GM23248 (cell line): ENCODE measurements around the gene SLC66A1. TPM values are rescaled to one million over a fixed set of nuclear protein-coding genes. Genes with fewer than 3 reads are reported as not detected.

ENCODE experiments used
- DNase-seq: peaks from one replicate; pipeline ENCODE4 v3.0.0-alpha.2; 2015
- H2AFZ ChIP-seq: fragments of 200-600 bp; sonication (generic); 2 replicates; pipeline ENCODE4 v1.6.1; 2016; ENCODE audit warnings: antibody characterized with exemption
- H3F3A ChIP-seq: fragments of 200-600 bp; sonication (generic); 2 replicates; pipeline ENCODE4 v1.6.1; 2016; ENCODE audit warnings: mild to moderate bottlenecking, antibody characterized with exemption, mixed run types; ENCODE audit not compliant: insufficient read depth
- H3K27ac ChIP-seq: fragments of 200-600 bp; sonication (generic); 2 replicates; pipeline ENCODE4 v1.5.1; 2016; ENCODE audit warnings: mild to moderate bottlenecking
- H3K27me3 ChIP-seq: fragments of 200-600 bp; sonication (generic); replicated peaks from 2 replicates; pipeline ENCODE4 v1.6.1; 2016; ENCODE audit warnings: mild to moderate bottlenecking; ENCODE audit not compliant: insufficient read depth
- H3K36me3 ChIP-seq: fragments of 200-600 bp; sonication (generic); 2 replicates; pipeline ENCODE4 v1.6.1; 2016; ENCODE audit warnings: low read depth, mild to moderate bottlenecking
- H3K4me1 ChIP-seq: fragments of 200-600 bp; sonication (generic); 2 replicates; pipeline ENCODE4 v1.6.1; 2016; ENCODE audit warnings: mild to moderate bottlenecking; ENCODE audit not compliant: insufficient read depth
- H3K4me2 ChIP-seq: fragments of 200-600 bp; sonication (generic); one replicate; pipeline ENCODE4 v1.6.1; 2016; ENCODE audit warnings: mild to moderate bottlenecking; ENCODE audit not compliant: unreplicated experiment
- H3K4me3 ChIP-seq: fragments of 200-600 bp; sonication (generic); 2 replicates; pipeline ENCODE4 v1.5.1; 2016; ENCODE audit warnings: mild to moderate bottlenecking
- H3K79me2 ChIP-seq: fragments of 200-600 bp; sonication (generic); 2 replicates; pipeline ENCODE4 v1.6.1; 2016; ENCODE audit warnings: mild to moderate bottlenecking; ENCODE audit not compliant: insufficient read depth
- H3K9ac ChIP-seq: fragments of 200-600 bp; sonication (generic); 2 replicates; pipeline ENCODE4 v1.6.1; 2016; ENCODE audit warnings: mild to moderate bottlenecking
- H3K9me2 ChIP-seq: fragments of 200-600 bp; sonication (generic); 2 replicates; pipeline ENCODE4 v1.6.1; 2016; ENCODE audit warnings: mixed run types, mild to moderate bottlenecking, moderate library complexity; ENCODE audit not compliant: insufficient read depth
- H3K9me3 ChIP-seq: fragments of 200-600 bp; sonication (generic); one replicate; pipeline ENCODE4 v1.6.1; 2017; ENCODE audit warnings: low read depth
- H4K20me1 ChIP-seq: fragments of 200-600 bp; sonication (generic); 2 replicates; pipeline ENCODE4 v1.6.0; 2016; ENCODE audit not compliant: insufficient read depth
- EZH2 ChIP-seq: fragments of 200-600 bp; sonication (generic); IDR thresholded peaks from 2 replicates; pipeline ENCODE4 v1.6.1; 2018; ENCODE audit warnings: antibody characterized with exemption, mild to moderate bottlenecking; ENCODE audit not compliant: insufficient read depth, poor library complexity, severe bottlenecking
- EZH2phosphoT487 ChIP-seq: fragments of 200-600 bp; sonication (generic); IDR thresholded peaks from 2 replicates; pipeline ENCODE4 v1.6.1; 2018; ENCODE audit warnings: antibody characterized with exemption, moderate library complexity, mild to moderate bottlenecking, low read depth; ENCODE audit not compliant: insufficient read depth
- WGBS, 2 experiments: methylation state at CpG; one replicate each; pipeline ENCODE4 v1.1.6; 2015 to 2017; ENCODE audit warnings: low lambda C conversion rate in 2 of 2, low coverage in 1 of 2; ENCODE audit errors: missing lambda C conversion rate in 2 of 2; 5-methylcytosine and 5-hydroxymethylcytosine counted together
- in situ Hi-C: fragments of 300-500 bp; cut with MboI; formaldehyde crosslinking; loops from 2 replicates; pipeline ENCODE4 v1.15.0; 2020
- polyA plus RNA-seq: library from polyadenylated mRNA; unstranded; fragments of >200 nt; fragmentation: Nextera tagmentation; extraction: Ambion mirVana; gene quantifications from 2 replicates; pipeline ENCODE4 v1.2.1, GENCODE V29; 2016
- total RNA-seq: library from RNA; depleted of rRNA; stranded (reverse); fragments of >200 nt; shearing (Covaris generic); gene quantifications from 2 replicates; pipeline ENCODE4 v1.2.3, GENCODE V29; 2014

The SLC66A1 gene
- total and polyA plus RNA-seq, 2 experiments from 2014 or later = 13.5 to 16.2 TPM

- in situ Hi-C loops = no loop called here
These were observed 42.4 kb downstream of the SLC66A1 start for GRCh38 chr1:19354531-19354981.

GRCh38 chr1:19356266-19356665 lies 44.1 kb downstream of the SLC66A1 start:
- Histone ChIP-seq H3K27me3 (no peaks in the 10 kb centered on the region), H4K20me1 (no peaks in the 10 kb centered on the region), H3K27ac (no peak overlapping the region), H3K4me1 (peaks cover 5% of the 10 kb centered on the region), H3F3A (peaks cover 4% of the 10 kb centered on the region; the same call in 1 of the 2 replicates), H3K9me3 (no peaks in the 10 kb centered on the region), H3K36me3 (peaks cover 34% of the 10 kb centered on the region), H2AFZ (no peak overlapping the region), H3K79me2 (peaks cover 85% of the 10 kb centered on the region), H3K4me2 (no peak overlapping the region), H3K9ac (no peak overlapping the region), H3K4me3 (no peak overlapping the region), H3K9me2 (no peaks in the 10 kb centered on the region)
- 77 to 84% methylated on average over 5 of the region's 5 CpGs for WGBS, 2 experiments
- TF ChIP-seq EZH2phosphoT487 (no peak), EZH2 (no peak)
- no peak for DNase-seq
- in situ Hi-C loops = no loop called here

More at GRCh38 chr1:19354531-19354981, 42.4 kb downstream of the SLC66A1 start:
- TF ChIP-seq EZH2 = no peak
- no peak for TF ChIP-seq EZH2phosphoT487
- Histone ChIP-seq H3K4me1 (no peaks in the 10 kb centered on the region), H2AFZ (no peak overlapping the region), H3F3A (no peaks in the 10 kb centered on the region), H3K4me2 (no peak overlapping the region), H3K27me3 (no peaks in the 10 kb centered on the region), H3K9me2 (no peaks in the 10 kb centered on the region), H3K36me3 (peaks cover 41% of the 10 kb centered on the region), H3K79me2 (peaks cover 77% of the 10 kb centered on the region), H3K9ac (no peak overlapping the region), H3K4me3 (no peak overlapping the region), H4K20me1 (no peaks in the 10 kb centered on the region), H3K9me3 (no peaks in the 10 kb centered on the region), H3K27ac (no peak overlapping the region)
- DNase-seq = no peak
- 90 to 91% methylated on average over 6 of the region's 6 CpGs for WGBS, 2 experiments

GRCh38 chr1:19357299-19357986 lies 45.3 kb downstream of the SLC66A1 start:
- H3K4me2 ChIP-seq = no peak overlapping the region
- TF ChIP-seq EZH2 (no peak), EZH2phosphoT487 (no peak)
- WGBS, 2 experiments = 85 to 87% methylated on average over 13 of the region's 13 CpGs
- H3K4me3 ChIP-seq = no peak overlapping the region
- peaks cover 4% of the 10 kb centered on the region; the same call in 1 of the 2 replicates for H3F3A ChIP-seq
- in situ Hi-C loops = no loop called here
- H3K79me2 ChIP-seq = peaks cover 92% of the 10 kb centered on the region
- peaks cover 34% of the 10 kb centered on the region for H3K36me3 ChIP-seq
- no peak overlapping the region for H3K27ac ChIP-seq
- no peaks in the 10 kb centered on the region for H3K9me2 ChIP-seq
- no peaks in the 10 kb centered on the region for H3K27me3 ChIP-seq
- H2AFZ ChIP-seq = no peak overlapping the region
- no peaks in the 10 kb centered on the region for H3K9me3 ChIP-seq
- DNase-seq = no peak
- no peaks in the 10 kb centered on the region for H4K20me1 ChIP-seq
- peaks cover 15% of the 10 kb centered on the region for H3K4me1 ChIP-seq
- H3K9ac ChIP-seq = no peak overlapping the region

GRCh38 chr1:19358710-19359109 lies 46.6 kb downstream of the SLC66A1 start:
- no peak overlapping the region for H3K9ac ChIP-seq
- peaks cover 10% of the 10 kb centered on the region for H3F3A ChIP-seq
- no peaks in the 10 kb centered on the region for H3K9me2 ChIP-seq
- peaks cover 15% of the 10 kb centered on the region for H3K4me1 ChIP-seq
- peaks cover 32% of the 10 kb centered on the region for H3K36me3 ChIP-seq
- in situ Hi-C loops = no loop called here
- H2AFZ ChIP-seq = no peak overlapping the region
- DNase-seq = no peak
- peaks cover 100% of the 10 kb centered on the region for H3K79me2 ChIP-seq
- no peak overlapping the region for H3K27ac ChIP-seq
- TF ChIP-seq EZH2phosphoT487 = no peak
- TF ChIP-seq EZH2 = no peak
- WGBS, 2 experiments = 81 to 87% methylated on average over 8 of the region's 8 CpGs
- H4K20me1 ChIP-seq = no peaks in the 10 kb centered on the region
- no peaks in the 10 kb centered on the region for H3K9me3 ChIP-seq
- no peak overlapping the region for H3K4me2 ChIP-seq
- no peaks in the 10 kb centered on the region for H3K27me3 ChIP-seq
- H3K4me3 ChIP-seq = no peak overlapping the region
